Astrocyte of the spinal cord (primary cell): ENCODE data around the gene GOLGA5.

Experiments
- DNase-seq: peaks from one replicate; pipeline ENCODE4 v3.0.0; 2011; ENCODE audit warnings: low read depth, low spot score
- H3K4me3 ChIP-seq: 2 replicates; pipeline ENCODE4 v1.5.1; 2011; ENCODE audit warnings: low read depth, mild to moderate bottlenecking, low read length, moderate library complexity
- CTCF ChIP-seq: IDR thresholded peaks from 2 replicates; pipeline ENCODE4 v1.5.1; 2012; ENCODE audit warnings: low read depth, mild to moderate bottlenecking, low read length, inconsistent platforms
- in situ Hi-C: cut with HindIII; loops from 2 replicates; pipeline ENCODE4 v1.10.0; 2017; ENCODE audit warnings: low sequenced_read_pairs

GOLGA5 gene

GRCh38 chr14:92753250-92753649 is 40.9 kb upstream of the GOLGA5 start:
- H3K4me3 ChIP-seq: no peak overlapping the region
- no peak for TF ChIP-seq CTCF
- DNase-seq: no peak
- in situ Hi-C loops: no loop called here

- in situ Hi-C loops: no loop called here
- no peak for TF ChIP-seq CTCF
- DNase-seq: no peak
- no peak overlapping the region for H3K4me3 ChIP-seq
These were observed 39.1 kb upstream of the GOLGA5 start for GRCh38 chr14:92754966-92755365.

- no peak for DNase-seq
- TF ChIP-seq CTCF: no peak
- H3K4me3 ChIP-seq: no peak overlapping the region
- in situ Hi-C loops: no loop called here
These were observed 38.6 kb upstream of the GOLGA5 start for GRCh38 chr14:92755495-92755894.

GRCh38 chr14:92756446-92756845 is 37.7 kb upstream of the GOLGA5 start:
- in situ Hi-C loops: no loop called here
- no peak for DNase-seq
- no peak overlapping the region for H3K4me3 ChIP-seq
- no peak for TF ChIP-seq CTCF

- H3K4me3 ChIP-seq: no peak overlapping the region
- no peak for TF ChIP-seq CTCF
- DNase-seq: peak; percentile 20
- in situ Hi-C loops: no loop called here
These were observed 34.8 kb upstream of the GOLGA5 start for GRCh38 chr14:92759300-92759678.

- in situ Hi-C loops: no loop called here
- TF ChIP-seq CTCF: no peak
- no peak overlapping the region for H3K4me3 ChIP-seq
- DNase-seq: no peak
These were observed 34.2 kb upstream of the GOLGA5 start for GRCh38 chr14:92759679-92760523.
